Measurements from ENCODE around the gene TMEM182. TPM values are rescaled to one million over a fixed set of nuclear protein-coding genes. Genes with fewer than 3 reads are reported as not detected.

Gene TMEM182
- 1 to 10 TPM; 4.2 to 5.6 TPM for total RNA-seq
- polyA plus RNA-seq (2013, experiment 1 of 2), result 6.3 TPM
- polyA plus RNA-seq (2013, experiment 2 of 2), result 5.4 TPM
- long read RNA-seq, experiment 1, partial matches to known transcripts, result 1 of 2 reads
- long read RNA-seq, experiment 1, other reads (novel, unspliced or antisense), result 0 of 2 reads
- long read RNA-seq, experiment 2, partial matches to known transcripts, result 0 of 8 reads
- long read RNA-seq, experiment 2, other reads (novel, unspliced or antisense), result 4 of 8 reads
- long read RNA-seq, experiment 3, transcript TMEM182-202 (5 exons, 3,112 nt), result major isoform, 14 of 19 reads
- long read RNA-seq, experiment 3, partial matches to known transcripts, result 0 of 19 reads
- long read RNA-seq, experiment 3, other reads (novel, unspliced or antisense), result 3 of 19 reads
- long read RNA-seq, experiment 4, transcript TMEM182-202 (5 exons, 3,112 nt), result major isoform, 6 of 16 reads
- long read RNA-seq, experiment 4, partial matches to known transcripts, result 0 of 16 reads
- long read RNA-seq, experiment 4, other reads (novel, unspliced or antisense), result 6 of 16 reads

DNA sequence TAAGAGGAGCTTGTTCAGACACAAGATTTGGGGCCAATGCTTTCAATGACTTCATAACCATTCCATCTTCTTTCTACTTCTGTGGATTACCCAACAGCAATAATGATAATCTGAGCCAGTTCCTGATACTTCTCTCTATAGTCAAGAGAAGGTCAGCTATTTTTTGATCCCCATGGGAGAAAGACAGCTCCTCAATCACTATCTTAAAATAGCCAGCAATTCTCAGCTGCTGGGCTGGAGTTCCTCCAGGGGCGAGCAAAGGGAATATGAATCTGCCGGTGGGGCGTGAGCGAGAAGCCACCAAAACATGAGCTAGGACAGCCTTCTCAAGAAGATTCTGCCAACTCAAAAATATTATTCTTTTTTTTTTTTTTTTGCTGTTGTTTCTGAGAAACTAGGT is at the start of gene TMEM182:
Gene TMEM182, plus strand, starts transcription at position 269 of the 400 bp plus-strand sequence. CDS start 187 bp downstream, outside the sequence.
- TF ChIP-seq, protein P1, sequence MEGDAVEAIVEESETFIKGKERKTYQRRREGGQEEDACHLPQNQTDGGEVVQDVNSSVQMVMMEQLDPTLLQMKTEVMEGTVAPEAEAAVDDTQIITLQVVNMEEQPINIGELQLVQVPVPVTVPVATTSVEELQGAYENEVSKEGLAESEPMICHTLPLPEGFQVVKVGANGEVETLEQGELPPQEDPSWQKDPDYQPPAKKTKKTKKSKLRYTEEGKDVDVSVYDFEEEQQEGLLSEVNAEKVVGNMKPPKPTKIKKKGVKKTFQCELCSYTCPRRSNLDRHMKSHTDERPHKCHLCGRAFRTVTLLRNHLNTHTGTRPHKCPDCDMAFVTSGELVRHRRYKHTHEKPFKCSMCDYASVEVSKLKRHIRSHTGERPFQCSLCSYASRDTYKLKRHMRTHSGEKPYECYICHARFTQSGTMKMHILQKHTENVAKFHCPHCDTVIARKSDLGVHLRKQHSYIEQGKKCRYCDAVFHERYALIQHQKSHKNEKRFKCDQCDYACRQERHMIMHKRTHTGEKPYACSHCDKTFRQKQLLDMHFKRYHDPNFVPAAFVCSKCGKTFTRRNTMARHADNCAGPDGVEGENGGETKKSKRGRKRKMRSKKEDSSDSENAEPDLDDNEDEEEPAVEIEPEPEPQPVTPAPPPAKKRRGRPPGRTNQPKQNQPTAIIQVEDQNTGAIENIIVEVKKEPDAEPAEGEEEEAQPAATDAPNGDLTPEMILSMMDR (conservative IDR thresholded peaks at IDR 0.05), result no peak
- H3K4me3 Mint-ChIP-seq, result no peak within 1 kb of the TSS
- no peaks in the 10 kb centered on the region for H3K4me1 Mint-ChIP-seq
- H3K9me3 Mint-ChIP-seq, result peaks cover 3% of the 10 kb centered on the region
- Histone ChIP-seq H3K4me1 (ENCODE audit: control insufficient read depth, insufficient read depth, low read length) (no peaks in the 10 kb centered on the region), H3K27ac (ENCODE audit: low read depth, low read length) (no peak within 1 kb of the TSS), H3K9me3 (ENCODE audit: control insufficient read depth, low read length) (peaks cover 7% of the 10 kb centered on the region), H3K36me3 (ENCODE audit: control insufficient read depth, insufficient read depth, low read length) (no peaks in the 10 kb centered on the region), H3K4me3 (ENCODE audit: low read length) (no peak within 1 kb of the TSS), H3K9ac (ENCODE audit: extremely low read depth, low read length, poor library complexity, severe bottlenecking) (no peak within 1 kb of the TSS), H3K27me3 (ENCODE audit: control insufficient read depth, insufficient read depth, low read length, poor library complexity, severe bottlenecking) (no peaks in the 10 kb centered on the region)
- no peaks in the 10 kb centered on the region for H3K27me3 Mint-ChIP-seq (ENCODE audit: insufficient read depth)
- no peak within 1 kb of the TSS for H3K27ac Mint-ChIP-seq
- DNase-seq, result no peak
- WGBS, 2 experiments (ENCODE audit: insufficient coverage in 1 of 2, insufficient read length in 1 of 2), result 87% methylated on average over 4 of the region's 4 CpGs; no CpG with 5 or more reads in 1 of the 2 experiments
- peaks cover 4% of the 10 kb centered on the region for H3K36me3 Mint-ChIP-seq (ENCODE audit: low read depth)

GRCh38 chr2:102717308-102718018 is 44.4 kb upstream of the TMEM182 start:
- TF ChIP-seq, protein P1 (conservative IDR thresholded peaks at IDR 0.05), result no peak
- no peak overlapping the region for H3K4me3 Mint-ChIP-seq
- WGBS, 2 experiments (ENCODE audit: insufficient coverage in 1 of 2, insufficient read length in 1 of 2), result 94 to 96% methylated on average over 4 to 5 of the region's 5 CpGs
- no peak overlapping the region for H3K27ac Mint-ChIP-seq
- Histone ChIP-seq H3K4me1 (ENCODE audit: control insufficient read depth, insufficient read depth, low read length) (peaks cover 5% of the 10 kb centered on the region), H3K4me3 (ENCODE audit: low read length) (no peak overlapping the region), H3K27me3 (ENCODE audit: control insufficient read depth, insufficient read depth, low read length, poor library complexity, severe bottlenecking) (no peaks in the 10 kb centered on the region), H3K9me3 (ENCODE audit: control insufficient read depth, low read length) (no peaks in the 10 kb centered on the region), H3K9ac (ENCODE audit: extremely low read depth, low read length, poor library complexity, severe bottlenecking) (no peak overlapping the region), H3K36me3 (ENCODE audit: control insufficient read depth, insufficient read depth, low read length) (peaks cover 65% of the 10 kb centered on the region), H3K27ac (ENCODE audit: low read depth, low read length) (no peak overlapping the region)
- no peaks in the 10 kb centered on the region for H3K4me1 Mint-ChIP-seq
- H3K9me3 Mint-ChIP-seq, result no peaks in the 10 kb centered on the region
- no peak for DNase-seq
- H3K27me3 Mint-ChIP-seq (ENCODE audit: insufficient read depth), result no peaks in the 10 kb centered on the region
- H3K36me3 Mint-ChIP-seq (ENCODE audit: low read depth), result peaks cover 47% of the 10 kb centered on the region

GRCh38 chr2:102718387-102719316 is 43.2 kb upstream of the TMEM182 start:
- no peak for DNase-seq
- no peaks in the 10 kb centered on the region for H3K4me1 Mint-ChIP-seq
- no peaks in the 10 kb centered on the region for H3K27me3 Mint-ChIP-seq (ENCODE audit: insufficient read depth)
- Histone ChIP-seq H3K9me3 (ENCODE audit: control insufficient read depth, low read length) (no peaks in the 10 kb centered on the region), H3K4me1 (ENCODE audit: control insufficient read depth, insufficient read depth, low read length) (peaks cover 5% of the 10 kb centered on the region), H3K4me3 (ENCODE audit: low read length) (no peak overlapping the region), H3K36me3 (ENCODE audit: control insufficient read depth, insufficient read depth, low read length) (peaks cover 76% of the 10 kb centered on the region), H3K9ac (ENCODE audit: extremely low read depth, low read length, poor library complexity, severe bottlenecking) (no peak overlapping the region), H3K27ac (ENCODE audit: low read depth, low read length) (no peak overlapping the region), H3K27me3 (ENCODE audit: control insufficient read depth, insufficient read depth, low read length, poor library complexity, severe bottlenecking) (no peaks in the 10 kb centered on the region)
- no peaks in the 10 kb centered on the region for H3K9me3 Mint-ChIP-seq
- peaks cover 58% of the 10 kb centered on the region for H3K36me3 Mint-ChIP-seq (ENCODE audit: low read depth)
- 96 to 98% methylated on average over 17 to 26 of the region's 26 CpGs for WGBS, 2 experiments (ENCODE audit: insufficient coverage in 1 of 2, insufficient read length in 1 of 2)
- no peak overlapping the region for H3K27ac Mint-ChIP-seq
- TF ChIP-seq, protein P1 (conservative IDR thresholded peaks at IDR 0.05), result no peak
- H3K4me3 Mint-ChIP-seq, result no peak overlapping the region
